ENCODE data around the gene ZNF83. TPM values are rescaled to one million over a fixed set of nuclear protein-coding genes. Genes with fewer than 3 reads are reported as not detected.
A peak's percentile ranks its signal among the peaks of the same experiment; 100 is the strongest.
"Not testable (repeated sequence)": the region's sequence is repeated elsewhere in the genome, so short reads cannot be mapped to it uniquely, and the experiment has no call there.

The ZNF83 gene
- total RNA-seq, 1 donor from 2014 or later: 60.2 TPM

DNA sequence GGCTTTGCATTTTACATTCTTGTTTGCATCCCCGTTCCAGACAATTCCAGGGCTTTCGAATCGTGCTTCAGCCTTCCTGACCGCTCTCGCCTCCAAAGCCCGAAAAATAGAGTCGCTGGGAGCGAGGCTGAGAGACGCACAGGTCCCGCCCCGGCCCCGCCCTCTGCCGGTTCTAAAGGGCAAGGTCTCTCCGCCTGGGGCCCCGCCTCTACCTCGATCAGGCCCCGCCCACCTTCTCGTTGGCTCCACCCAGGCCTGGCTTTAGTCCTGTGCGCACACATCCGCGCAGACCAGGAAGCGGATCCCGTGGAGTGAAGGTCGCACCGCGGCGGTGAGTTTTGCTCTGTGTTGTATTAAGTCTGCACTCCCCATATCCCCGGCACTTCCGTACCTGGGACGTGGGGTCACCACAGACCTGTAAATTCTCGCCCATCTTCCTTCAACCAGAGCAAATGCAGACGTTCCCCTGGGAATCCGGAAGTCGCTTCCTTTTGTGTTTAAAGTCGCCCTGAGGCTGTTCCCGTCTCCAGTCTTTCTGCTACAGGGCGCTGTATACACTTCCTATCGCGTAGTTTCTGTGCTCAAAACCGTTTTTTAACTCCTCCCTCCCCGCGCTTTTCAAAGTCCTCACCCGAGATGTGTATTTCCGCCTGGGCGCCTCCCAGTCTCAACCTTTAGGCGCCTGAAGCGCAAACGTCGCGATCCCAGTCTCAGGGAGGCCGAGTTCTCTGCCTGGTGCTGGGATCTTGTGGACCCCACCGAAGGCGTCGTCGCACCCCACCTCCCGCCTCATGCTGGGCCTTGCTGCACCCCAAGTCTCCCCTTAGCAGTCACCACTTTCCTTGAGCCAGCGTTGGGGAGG lies 67.9 kb downstream of the ZNF83 start, which contains the start of gene ZNF701:
Gene ZNF701 (plus strand): TSS at position 288 of the 862 bp plus-strand sequence. CDS start 3,861 bp downstream, outside the sequence.
- no peaks in the 10 kb centered on the region for H3K27me3 ChIP-seq (ENCODE audit: control insufficient read depth, insufficient read depth, low read length)
- TF ChIP-seq, protein P1, sequence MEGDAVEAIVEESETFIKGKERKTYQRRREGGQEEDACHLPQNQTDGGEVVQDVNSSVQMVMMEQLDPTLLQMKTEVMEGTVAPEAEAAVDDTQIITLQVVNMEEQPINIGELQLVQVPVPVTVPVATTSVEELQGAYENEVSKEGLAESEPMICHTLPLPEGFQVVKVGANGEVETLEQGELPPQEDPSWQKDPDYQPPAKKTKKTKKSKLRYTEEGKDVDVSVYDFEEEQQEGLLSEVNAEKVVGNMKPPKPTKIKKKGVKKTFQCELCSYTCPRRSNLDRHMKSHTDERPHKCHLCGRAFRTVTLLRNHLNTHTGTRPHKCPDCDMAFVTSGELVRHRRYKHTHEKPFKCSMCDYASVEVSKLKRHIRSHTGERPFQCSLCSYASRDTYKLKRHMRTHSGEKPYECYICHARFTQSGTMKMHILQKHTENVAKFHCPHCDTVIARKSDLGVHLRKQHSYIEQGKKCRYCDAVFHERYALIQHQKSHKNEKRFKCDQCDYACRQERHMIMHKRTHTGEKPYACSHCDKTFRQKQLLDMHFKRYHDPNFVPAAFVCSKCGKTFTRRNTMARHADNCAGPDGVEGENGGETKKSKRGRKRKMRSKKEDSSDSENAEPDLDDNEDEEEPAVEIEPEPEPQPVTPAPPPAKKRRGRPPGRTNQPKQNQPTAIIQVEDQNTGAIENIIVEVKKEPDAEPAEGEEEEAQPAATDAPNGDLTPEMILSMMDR (IDR thresholded peaks at IDR 0.05; ENCODE audit: insufficient read depth, low read length, poor library complexity, severe bottlenecking): peak; percentile 22
- H3K36me3 ChIP-seq (ENCODE audit: control insufficient read depth, insufficient read depth, low read length): no peaks in the 10 kb centered on the region
- DNase-seq (ENCODE audit: low read depth): peak; percentile 47
- H3K4me3 ChIP-seq (ENCODE audit: low read depth, low read length): peak within 1 kb of the TSS; percentile 56

DNA sequence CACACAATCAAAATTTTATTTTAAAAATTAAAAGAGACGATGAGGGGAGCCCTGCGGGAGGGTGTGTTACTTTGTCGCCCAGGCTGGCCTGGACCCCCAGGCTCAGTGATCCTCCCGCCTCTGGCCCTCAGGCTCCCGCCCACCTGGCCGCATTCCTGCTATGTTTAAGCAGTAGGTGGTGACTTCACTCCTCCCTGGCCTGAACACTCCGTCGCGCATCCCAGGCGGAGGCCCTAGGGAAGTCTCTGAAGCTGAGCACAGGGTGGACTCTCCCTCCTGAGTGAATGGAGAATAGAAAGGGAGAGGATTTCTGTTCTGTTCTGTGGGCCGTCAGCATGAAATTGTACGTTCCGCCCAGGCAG lies 68.5 kb downstream of the ZNF83 start:
- DNase-seq (ENCODE audit: low read depth); H3K27me3 ChIP-seq (ENCODE audit: control insufficient read depth, insufficient read depth, low read length); H3K36me3 ChIP-seq (ENCODE audit: control insufficient read depth, insufficient read depth, low read length): not testable (repeated sequence)
- peak overlapping the region; percentile 56 for H3K4me3 ChIP-seq (ENCODE audit: low read depth, low read length)

DNA sequence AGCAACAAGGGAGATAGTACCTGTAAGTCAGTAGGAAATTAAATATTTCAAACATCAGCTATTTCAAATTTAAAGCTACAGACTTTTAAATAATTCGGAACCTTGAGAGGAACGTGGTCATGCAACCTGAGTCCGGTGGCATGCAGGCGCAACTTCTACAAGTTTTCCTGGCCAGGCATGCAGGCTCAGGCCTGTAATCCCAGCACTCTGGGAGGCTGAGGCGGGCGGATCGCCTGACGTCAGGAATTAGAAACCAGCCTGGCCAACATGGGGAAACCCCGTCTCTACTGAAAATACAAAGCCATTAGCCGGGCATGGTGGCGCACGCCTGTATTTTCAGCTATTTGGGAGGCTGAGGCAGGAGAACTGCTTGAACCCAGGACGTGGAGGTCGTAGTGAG lies 70.2 kb downstream of the ZNF83 start:
- Histone ChIP-seq H3K27me3 (ENCODE audit: control insufficient read depth, insufficient read depth, low read length) (no peaks in the 10 kb centered on the region), H3K4me3 (ENCODE audit: low read depth, low read length) (no peak overlapping the region), H3K36me3 (ENCODE audit: control insufficient read depth, insufficient read depth, low read length) (no peaks in the 10 kb centered on the region)
- DNase-seq (ENCODE audit: low read depth): no peak
- TF ChIP-seq, protein P1 (IDR thresholded peaks at IDR 0.05; ENCODE audit: insufficient read depth, low read length, poor library complexity, severe bottlenecking): no peak

DNA sequence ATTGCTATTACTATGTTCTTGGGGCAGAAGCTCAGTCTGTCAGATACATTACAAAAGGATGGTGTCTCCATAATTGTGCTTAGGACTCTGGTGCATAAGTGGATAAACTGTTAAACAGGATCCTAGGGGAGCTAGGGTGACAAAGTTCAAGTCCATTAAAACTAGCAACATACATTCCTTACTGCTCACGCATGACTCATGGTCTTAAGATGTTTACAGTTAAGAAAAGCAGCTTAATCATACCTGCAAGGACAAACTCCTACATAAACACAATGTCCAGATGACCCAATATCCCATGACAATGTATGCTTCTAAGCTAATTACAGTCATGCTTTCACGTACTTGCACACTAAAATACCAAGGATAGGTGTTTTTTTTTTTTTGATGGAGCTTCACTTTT lies 71.6 kb downstream of the ZNF83 start:
- TF ChIP-seq, protein P1 (IDR thresholded peaks at IDR 0.05; ENCODE audit: insufficient read depth, low read length, poor library complexity, severe bottlenecking): no peak
- Histone ChIP-seq H3K36me3 (ENCODE audit: control insufficient read depth, insufficient read depth, low read length) (no peaks in the 10 kb centered on the region), H3K4me3 (ENCODE audit: low read depth, low read length) (no peak overlapping the region), H3K27me3 (ENCODE audit: control insufficient read depth, insufficient read depth, low read length) (no peaks in the 10 kb centered on the region)
- DNase-seq (ENCODE audit: low read depth): no peak

DNA sequence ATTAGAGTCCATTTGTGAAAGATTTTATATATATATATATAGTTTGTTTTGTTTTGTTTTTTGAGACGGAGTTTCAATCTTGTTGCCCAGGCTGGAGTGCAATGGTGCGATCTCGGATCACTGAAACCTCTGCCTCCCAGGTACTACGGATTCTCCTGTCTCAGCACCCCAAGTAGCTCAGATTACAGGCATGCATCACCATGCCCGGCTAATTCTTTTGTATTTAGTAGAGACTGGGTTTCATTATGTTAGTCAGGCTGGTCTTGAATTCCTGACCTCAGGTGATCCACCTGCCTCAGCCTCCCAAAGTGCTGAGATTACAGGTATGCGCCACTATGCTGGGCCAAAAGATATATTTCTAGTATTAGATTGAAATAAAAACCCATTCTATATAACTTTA lies 72.0 kb downstream of the ZNF83 start:
- Histone ChIP-seq H3K4me3 (ENCODE audit: low read depth, low read length) (no peak overlapping the region), H3K27me3 (ENCODE audit: control insufficient read depth, insufficient read depth, low read length) (no peaks in the 10 kb centered on the region), H3K36me3 (ENCODE audit: control insufficient read depth, insufficient read depth, low read length) (no peaks in the 10 kb centered on the region)
- no peak for DNase-seq (ENCODE audit: low read depth)
- TF ChIP-seq, protein P1 (IDR thresholded peaks at IDR 0.05; ENCODE audit: insufficient read depth, low read length, poor library complexity, severe bottlenecking): no peak

Other genes with a start within 250 kb of the ZNF83 start
- gene ZNF528, start 240.5 kb downstream of the ZNF83 start, total RNA-seq: 17.3 and 22.4 TPM in 2 replicates
- gene ZNF534, start 209.2 kb downstream of the ZNF83 start, total RNA-seq: not detected in 2 replicates
- 3.8 and 4.0 TPM in 2 replicates for gene ZNF578, start 184.8 kb downstream of the ZNF83 start, total RNA-seq
- gene ZNF808, start 110.7 kb downstream of the ZNF83 start, total RNA-seq: 12.4 and 15.0 TPM in 2 replicates
- 11.0 and 14.6 TPM in 2 replicates for gene ZNF701, start 68.1 kb downstream of the ZNF83 start, total RNA-seq
- 13.7 and 16.4 TPM in 2 replicates for gene ZNF611, start 96.7 kb upstream of the ZNF83 start, total RNA-seq
- 6.1 and 17.9 TPM in 2 replicates for gene ZNF600, start 148.4 kb upstream of the ZNF83 start, total RNA-seq
- gene ZNF28, start 183.3 kb upstream of the ZNF83 start, total RNA-seq: 21.5 and 23.0 TPM in 2 replicates
- gene ZNF468, start 219.3 kb upstream of the ZNF83 start, total RNA-seq: 30.9 and 42.5 TPM in 2 replicates